ENCODE measurements around the gene RPL27A.

- TF ChIP-seq POLR2AphosphoS5 (IDR thresholded peaks at IDR 0.05; ENCODE audit: low read depth, low read length): no peak
- TF ChIP-seq POLR2A (IDR thresholded peaks at IDR 0.05; ENCODE audit: low read depth, low read length): no peak
Measured at GRCh38 chr11:8650401-8650990, 32.1 kb upstream of the RPL27A start.

Data from GM12892 (cell line).